Suppressor macrophage treated with lipopolysaccharide for 4 hours (primary cell): Measurements from ENCODE around the gene NPHP1.
"Not testable (repeated sequence)": the region's sequence is repeated elsewhere in the genome, so short reads cannot be mapped to it uniquely, and the experiment has no call there.

Source experiments
- DNase-seq: peaks from one replicate; pipeline ENCODE4 v3.0.0-alpha.2; 2020

The NPHP1 gene

GRCh38 chr2:110204408-110205385 lies at the start of gene NPHP1:
Gene NPHP1, minus strand, starts transcription at chr2:110205013. Its CDS starts 45 bp downstream, at chr2:110204968.
- DNase-seq, result peak; percentile 94

GRCh38 chr2:110248081-110248795 lies 43.4 kb upstream of the NPHP1 start:
- not testable (repeated sequence) for DNase-seq

DNA sequence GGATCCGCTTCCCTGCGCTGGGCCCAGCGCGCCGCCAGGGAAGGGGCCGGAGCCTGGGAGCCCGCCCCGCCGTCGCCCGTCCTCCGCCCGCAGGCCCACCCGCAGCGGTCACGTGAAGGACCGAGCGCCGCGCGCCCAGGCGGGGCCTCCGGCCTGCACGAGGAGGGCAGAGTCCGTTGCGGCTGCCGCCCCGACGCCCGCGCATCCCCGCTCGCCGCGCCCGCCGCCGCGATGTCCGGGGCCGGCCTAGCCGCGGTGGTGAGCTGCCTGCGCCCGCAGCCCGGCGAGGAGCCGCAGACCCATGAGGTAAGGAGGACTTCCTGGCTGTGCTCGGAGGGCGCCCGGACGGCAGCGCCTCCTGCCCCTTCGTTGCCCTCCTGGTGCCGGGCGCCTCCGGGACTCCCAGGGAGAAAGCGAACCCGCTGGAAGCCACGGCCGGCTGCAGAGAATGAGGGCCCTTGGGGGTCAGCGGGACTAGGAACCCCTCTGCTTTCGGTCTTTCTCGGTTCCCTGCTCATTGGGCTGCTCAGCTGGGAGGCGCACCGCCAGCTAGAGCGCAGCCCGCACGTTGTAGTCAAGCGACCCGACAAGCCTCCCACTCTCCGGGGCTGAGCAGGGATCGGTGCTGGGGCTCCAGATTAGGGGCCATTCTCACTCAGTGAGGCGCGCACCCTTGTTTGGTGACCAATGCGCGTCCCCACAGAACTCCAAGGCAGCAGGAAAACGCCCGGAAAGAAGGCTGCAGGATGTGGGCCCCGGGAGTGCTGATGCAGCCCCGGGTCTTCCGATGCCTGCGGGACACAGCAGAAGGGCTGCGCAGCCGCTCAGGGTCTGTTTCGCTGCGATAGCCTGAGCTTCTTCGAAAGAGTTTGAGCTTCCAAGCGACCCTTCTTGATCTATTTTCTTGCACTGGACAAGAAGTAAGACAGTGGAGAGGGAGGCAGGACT lies 40.9 kb upstream of the NPHP1 start:
- not testable (repeated sequence) for DNase-seq

DNA sequence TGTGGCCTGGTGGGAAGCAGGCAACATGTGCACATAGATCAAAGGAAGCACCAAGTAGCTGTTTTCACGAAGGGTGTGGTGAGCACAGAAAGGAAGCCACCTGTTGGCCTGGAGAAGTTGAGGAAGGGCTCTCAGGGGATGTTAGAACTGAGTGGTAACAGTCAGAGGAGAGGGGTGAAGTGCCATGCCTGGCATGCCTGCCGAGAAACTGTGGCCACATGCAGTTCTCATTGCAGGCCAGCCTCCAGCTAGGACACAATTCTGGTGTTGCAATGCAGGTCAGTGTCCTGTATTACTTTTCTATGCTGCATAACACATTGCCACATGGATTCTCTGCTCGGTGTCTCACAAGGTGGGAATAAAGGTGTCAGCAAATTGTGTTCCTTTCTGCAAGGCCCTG lies 38.5 kb upstream of the NPHP1 start:
- not testable (repeated sequence) for DNase-seq

- not testable (repeated sequence) for DNase-seq
These were observed 29.7 kb upstream of the NPHP1 start for GRCh38 chr2:110234514-110234913.

DNA sequence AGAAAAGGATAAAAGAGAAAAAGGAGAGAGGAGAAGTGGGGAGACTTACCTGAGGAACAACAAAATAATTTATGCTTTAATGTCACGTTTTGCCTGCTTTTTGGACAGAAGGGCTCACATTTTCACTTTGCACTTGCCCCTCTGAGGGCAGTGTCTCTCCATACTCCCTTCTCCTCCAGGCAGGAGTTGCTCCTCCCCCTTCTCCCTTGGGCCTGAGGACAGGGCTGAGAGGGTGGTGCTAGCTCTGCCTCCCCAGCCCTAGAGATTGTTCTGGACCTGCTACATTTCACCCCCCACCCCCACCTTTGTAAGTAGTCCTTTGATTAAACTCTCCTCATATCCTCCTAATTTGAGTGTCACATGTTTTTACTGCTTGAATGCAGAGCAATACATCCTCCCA lies 25.1 kb upstream of the NPHP1 start:
- DNase-seq, result not testable (repeated sequence)

- DNase-seq, result not testable (repeated sequence)
These were observed 17.8 kb upstream of the NPHP1 start for GRCh38 chr2:110222626-110223025.

DNA sequence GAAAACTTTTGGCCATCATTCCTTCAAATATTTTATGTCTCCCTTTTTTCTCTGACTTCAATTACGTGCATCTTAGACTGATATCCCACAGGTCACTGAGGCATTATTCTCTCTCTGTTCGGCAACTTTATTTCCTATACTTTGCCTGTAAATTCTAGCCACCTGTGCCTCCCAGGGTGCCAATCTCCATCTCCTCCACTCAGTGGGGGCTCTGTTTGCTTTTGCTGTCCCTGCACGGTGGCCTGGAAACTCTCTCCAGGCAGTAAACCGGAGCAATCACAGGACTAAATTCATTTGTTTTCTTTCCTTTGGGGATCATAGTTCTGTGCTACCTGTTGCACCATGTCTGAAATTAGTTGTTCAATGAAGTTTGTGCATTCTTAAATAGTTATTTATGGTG lies 17.1 kb upstream of the NPHP1 start:
- no peak for DNase-seq

- no peak for DNase-seq
These were observed 15.4 kb upstream of the NPHP1 start for GRCh38 chr2:110220190-110220564.

DNA sequence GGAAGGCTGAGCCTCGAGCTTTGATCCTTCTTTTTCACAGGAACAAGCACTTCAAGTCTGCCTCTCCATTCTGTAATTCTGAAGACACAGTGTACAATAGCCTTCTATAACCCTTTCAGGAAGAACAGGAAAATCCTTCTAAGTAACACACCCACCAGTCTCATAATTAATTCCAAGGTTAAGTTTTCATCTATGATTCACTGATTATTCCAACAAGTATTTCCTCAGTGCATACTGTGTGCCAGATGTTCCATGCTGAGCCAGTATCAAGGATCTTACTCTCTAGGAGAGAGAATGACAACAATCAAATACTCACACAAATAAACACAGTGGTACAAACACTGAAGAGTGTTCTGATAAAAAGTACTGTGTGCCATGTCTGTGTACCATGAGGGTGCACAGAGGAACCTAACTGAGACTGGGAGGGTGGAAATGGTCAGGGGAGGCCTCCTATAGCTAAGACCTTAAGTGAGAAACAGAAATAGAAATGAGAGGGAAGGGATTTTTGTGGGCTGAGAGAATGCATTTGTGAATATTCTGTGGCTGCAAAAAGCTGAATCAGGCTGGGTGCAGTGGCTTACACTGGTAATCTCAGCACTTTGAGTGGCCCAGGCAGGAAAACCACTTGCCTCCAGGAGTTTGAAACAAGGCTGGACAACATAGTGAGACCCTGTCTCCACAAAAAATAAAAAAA lies 14.8 kb upstream of the NPHP1 start:
- DNase-seq, result no peak

DNA sequence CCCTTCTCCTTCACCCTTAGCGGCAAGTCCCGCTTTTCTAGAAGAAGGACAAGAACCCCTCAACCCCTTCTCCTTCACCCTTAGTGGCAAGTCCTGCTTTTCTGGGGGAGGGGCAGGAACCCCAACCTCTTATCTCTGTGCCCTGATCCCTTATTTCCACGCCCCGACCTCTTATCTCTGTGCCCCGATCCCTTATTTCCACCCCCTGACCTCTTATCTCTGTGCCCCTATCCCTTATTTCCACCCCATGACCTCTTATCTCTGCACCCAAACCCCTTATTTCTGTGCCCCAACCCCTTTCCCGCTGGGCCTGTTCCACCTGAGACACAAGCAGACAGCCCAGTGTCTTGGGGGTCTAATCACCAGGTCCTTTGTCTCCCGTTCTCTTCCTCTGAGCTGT lies 14.1 kb upstream of the NPHP1 start:
- not testable (repeated sequence) for DNase-seq

- no peak for DNase-seq
These were observed 12.0 kb upstream of the NPHP1 start for GRCh38 chr2:110216803-110217202.

DNA sequence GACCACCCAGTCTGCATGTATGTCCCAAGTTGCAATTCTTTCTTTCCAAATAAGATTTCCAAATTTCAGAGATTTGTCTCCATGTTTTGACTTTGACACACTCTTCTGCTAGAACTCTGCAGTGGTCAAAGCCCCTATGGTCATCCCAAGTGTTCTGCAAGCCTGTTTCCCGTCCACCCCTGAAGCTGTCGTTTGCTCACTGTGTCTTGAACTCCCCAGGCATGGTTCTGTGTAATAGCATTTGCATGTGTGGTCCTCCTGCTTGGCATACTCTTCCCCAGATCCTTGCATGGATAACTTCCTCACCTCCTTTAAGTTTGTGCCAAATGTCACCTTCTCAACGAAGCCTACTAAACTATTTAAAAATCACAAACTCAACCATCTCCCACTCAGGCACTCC lies 11.4 kb upstream of the NPHP1 start:
- DNase-seq, result no peak

GRCh38 chr2:110215566-110216158 lies 10.8 kb upstream of the NPHP1 start:
- DNase-seq, result no peak

DNA sequence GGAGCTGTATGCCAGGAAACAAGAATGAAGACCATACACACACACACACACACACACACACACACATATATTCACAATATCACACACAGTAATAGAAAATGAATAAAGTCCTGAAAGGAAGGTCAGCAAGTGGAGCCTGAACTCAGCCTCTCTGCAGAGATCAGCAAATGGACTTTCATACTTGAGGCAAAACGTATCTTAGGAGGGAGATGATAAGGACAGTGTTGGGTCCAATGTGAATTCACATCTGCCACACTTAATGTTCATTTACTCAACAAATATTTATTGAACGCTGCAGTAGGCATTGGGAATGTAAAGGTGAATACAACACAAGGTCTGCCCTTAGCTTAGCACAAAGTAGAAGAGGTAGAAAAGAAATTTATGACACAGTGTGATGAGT lies 10.3 kb upstream of the NPHP1 start:
- DNase-seq, result no peak

DNA sequence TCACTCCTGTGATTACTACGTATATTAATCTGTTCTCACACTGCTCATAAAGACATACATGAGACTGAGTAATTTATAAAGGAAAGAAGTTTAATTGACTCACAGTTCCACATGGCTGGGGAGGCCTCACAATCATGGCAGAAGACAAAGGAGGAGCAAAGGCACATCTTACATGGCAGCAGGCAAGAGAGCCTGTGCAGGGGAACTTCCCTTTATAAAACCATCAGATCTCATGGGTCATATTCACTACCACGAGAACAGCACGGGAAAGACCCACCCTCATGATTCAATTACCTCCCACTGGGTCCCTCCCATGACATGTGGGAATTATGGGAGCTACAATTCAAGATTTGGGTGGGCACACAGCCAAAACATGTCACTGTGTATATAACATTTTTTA lies 8.7 kb upstream of the NPHP1 start:
- not testable (repeated sequence) for DNase-seq

GRCh38 chr2:110211938-110212858 lies 7.4 kb upstream of the NPHP1 start, which contains the start of gene MTLN:
Gene MTLN, minus strand, starts transcription at chr2:110212547. Its CDS starts 22 bp downstream, at chr2:110212525.
- peak; percentile 87 for DNase-seq

DNA sequence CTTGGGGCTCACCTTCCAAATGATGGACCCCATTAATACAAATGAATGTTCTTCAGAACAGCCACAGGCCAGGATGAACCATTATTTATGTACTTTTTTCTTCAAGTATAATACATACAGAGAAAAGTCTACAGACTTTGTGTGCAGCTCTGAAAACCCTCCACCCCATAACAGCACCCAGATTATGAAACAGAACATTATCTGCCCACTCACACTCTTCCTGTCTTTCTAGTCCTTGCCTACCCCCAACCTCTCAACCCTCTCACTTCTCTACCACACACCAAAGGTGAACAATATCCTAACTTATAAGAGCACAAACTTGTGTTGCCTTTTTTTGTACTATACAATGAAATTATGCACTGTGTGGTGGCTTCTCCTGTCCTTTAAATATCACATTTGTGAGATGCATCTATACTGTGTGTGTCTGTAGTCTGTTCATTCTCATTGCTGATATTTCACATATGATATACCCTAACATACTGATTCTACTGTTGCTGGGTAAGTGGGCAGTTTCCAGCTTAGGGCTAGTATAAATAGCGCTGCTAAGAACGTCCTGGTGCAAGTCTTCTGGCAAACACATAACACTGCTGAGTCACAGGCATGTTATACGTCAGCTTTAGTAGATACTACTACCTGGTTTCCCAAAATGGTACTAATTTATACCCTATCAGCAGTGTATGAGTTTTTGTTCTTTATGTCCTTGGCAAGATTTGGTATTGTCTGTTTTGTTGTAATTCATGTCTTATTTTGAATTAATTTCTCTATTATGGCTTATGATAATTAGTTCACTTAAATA lies 1.0 kb upstream of the NPHP1 start:
- DNase-seq, result no peak

DNA sequence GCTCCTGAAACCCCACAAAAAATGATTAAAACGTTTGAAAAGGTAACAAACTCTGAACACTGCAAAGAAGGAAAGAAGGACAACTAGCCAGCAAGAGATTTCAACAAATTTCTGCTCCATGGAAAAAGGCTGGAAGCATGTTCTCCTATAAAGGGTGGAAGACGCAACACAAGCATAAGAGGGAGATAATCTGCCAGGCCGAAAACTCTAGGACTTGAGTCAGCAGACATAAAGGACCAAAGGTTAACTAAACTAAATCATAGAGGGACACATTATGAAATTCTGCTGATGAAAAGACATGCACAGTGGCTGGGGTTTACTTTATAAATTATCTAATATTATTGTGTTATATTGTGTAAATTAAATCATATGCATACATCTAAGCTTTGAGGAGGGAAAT lies 6.8 kb downstream of the NPHP1 start:
- DNase-seq, result no peak

DNA sequence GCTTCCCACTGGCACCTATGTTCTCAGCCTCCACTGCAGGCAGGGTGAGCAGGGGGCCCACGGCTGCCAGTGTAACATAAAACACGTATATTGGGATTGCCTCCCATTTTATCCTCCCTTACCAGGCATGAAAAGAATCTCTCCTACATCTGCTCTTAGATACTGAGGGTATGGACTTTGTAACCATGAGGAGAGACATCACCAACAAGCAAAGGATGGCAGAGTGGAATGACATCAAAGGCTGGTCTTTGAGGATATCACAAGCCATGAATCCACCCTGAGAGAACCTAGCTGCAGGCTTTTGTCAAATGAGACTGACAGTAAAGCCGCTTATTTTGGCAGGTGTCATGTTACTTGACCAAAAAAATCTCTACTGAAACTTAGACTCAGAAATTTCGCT lies 7.4 kb downstream of the NPHP1 start:
- no peak for DNase-seq
